ENCODE data around the gene TLR4. TPM values are rescaled to one million over a fixed set of nuclear protein-coding genes. Genes with fewer than 3 reads are reported as not detected.

The TLR4 gene
- total RNA-seq (0.04 and 0.06 TPM in 2 replicates), polyA plus RNA-seq (0.56 TPM in 1 of 2 replicates, not detected in the other)

- Histone ChIP-seq H3K27me3 (no peaks in the 10 kb centered on the region), H3K4me1 (ENCODE audit: low read depth) (peaks cover 8% of the 10 kb centered on the region), H3K4me3 (no peak within 1 kb of the TSS), H3K27ac (no peak within 1 kb of the TSS), H3K36me3 (no peaks in the 10 kb centered on the region), H3K9me3 (ENCODE audit: low read depth) (no peaks in the 10 kb centered on the region)
- no peak for TF ChIP-seq CTCF (IDR thresholded peaks at IDR 0.05; ENCODE audit: low read depth, low read length)
- peak in 1 of 2 donors; percentile 90 for DNase-seq (ENCODE audit: low read depth in 1 of 2, low spot score in 1 of 2)
These were observed at the start of gene TLR4 for GRCh38 chr9:117704024-117704575. TLR4 (plus strand) TSS chr9:117704403; CDS start chr9:117704473, 70 bp downstream.

- H3K27ac ChIP-seq = no peak overlapping the region
- no peak overlapping the region for H3K4me3 ChIP-seq
- TF ChIP-seq CTCF (IDR thresholded peaks at IDR 0.05; ENCODE audit: low read depth, low read length) = no peak
- no peaks in the 10 kb centered on the region for H3K9me3 ChIP-seq (ENCODE audit: low read depth)
- DNase-seq (ENCODE audit: low read depth in 1 of 2, low spot score in 1 of 2) = no peak
- no peaks in the 10 kb centered on the region for H3K36me3 ChIP-seq
- no peaks in the 10 kb centered on the region for H3K4me1 ChIP-seq (ENCODE audit: low read depth)
- no peaks in the 10 kb centered on the region for H3K27me3 ChIP-seq
These were observed 48.2 kb upstream of the TLR4 start for GRCh38 chr9:117656002-117656401.

GRCh38 chr9:117662651-117663050 is 41.6 kb upstream of the TLR4 start:
- no peak overlapping the region for H3K27ac ChIP-seq
- DNase-seq (ENCODE audit: low read depth in 1 of 2, low spot score in 1 of 2) = no peak
- no peaks in the 10 kb centered on the region for H3K4me1 ChIP-seq (ENCODE audit: low read depth)
- no peaks in the 10 kb centered on the region for H3K9me3 ChIP-seq (ENCODE audit: low read depth)
- H3K4me3 ChIP-seq = no peak overlapping the region
- no peak for TF ChIP-seq CTCF (IDR thresholded peaks at IDR 0.05; ENCODE audit: low read depth, low read length)
- H3K36me3 ChIP-seq = no peaks in the 10 kb centered on the region
- no peaks in the 10 kb centered on the region for H3K27me3 ChIP-seq

GRCh38 chr9:117664419-117664818 is 39.8 kb upstream of the TLR4 start:
- DNase-seq (ENCODE audit: low read depth in 1 of 2, low spot score in 1 of 2) = no peak
- no peaks in the 10 kb centered on the region for H3K9me3 ChIP-seq (ENCODE audit: low read depth)
- H3K4me1 ChIP-seq (ENCODE audit: low read depth) = no peaks in the 10 kb centered on the region
- H3K27me3 ChIP-seq = no peaks in the 10 kb centered on the region
- H3K27ac ChIP-seq = no peak overlapping the region
- no peak overlapping the region for H3K4me3 ChIP-seq
- TF ChIP-seq CTCF (IDR thresholded peaks at IDR 0.05; ENCODE audit: low read depth, low read length) = no peak
- no peaks in the 10 kb centered on the region for H3K36me3 ChIP-seq

GRCh38 chr9:117665601-117666385 is 38.4 kb upstream of the TLR4 start:
- no peak for TF ChIP-seq CTCF (IDR thresholded peaks at IDR 0.05; ENCODE audit: low read depth, low read length)
- H3K36me3 ChIP-seq = no peaks in the 10 kb centered on the region
- no peak for DNase-seq (ENCODE audit: low read depth in 1 of 2, low spot score in 1 of 2)
- no peaks in the 10 kb centered on the region for H3K27me3 ChIP-seq
- H3K27ac ChIP-seq = no peak overlapping the region
- H3K9me3 ChIP-seq (ENCODE audit: low read depth) = no peaks in the 10 kb centered on the region
- H3K4me1 ChIP-seq (ENCODE audit: low read depth) = no peaks in the 10 kb centered on the region
- H3K4me3 ChIP-seq = no peak overlapping the region

Measured in cardiac muscle cell (in vitro differentiated cells and primary cell).